Measurements from ENCODE around the gene IL1RAP.

IL1RAP gene

DNA sequence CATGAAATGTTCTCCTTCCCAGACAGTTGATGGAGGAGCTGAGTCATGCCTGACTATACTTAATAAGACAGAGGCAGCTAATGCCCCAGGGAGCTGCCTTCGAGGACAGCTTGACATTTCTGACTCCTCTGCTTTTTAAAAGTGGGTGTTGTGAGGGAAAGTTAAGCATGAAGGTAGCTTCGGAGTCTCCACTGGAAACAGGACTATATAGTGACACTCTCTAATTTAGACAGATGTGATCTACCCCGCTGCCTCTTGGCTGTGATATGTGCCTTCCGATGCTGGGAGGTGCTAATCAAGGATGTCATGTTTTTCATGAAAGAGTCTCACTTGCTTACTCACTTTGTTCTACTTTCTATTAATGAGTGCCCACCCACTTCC is 72.7 kb downstream of the IL1RAP start:
- TF ChIP-seq, protein P1, sequence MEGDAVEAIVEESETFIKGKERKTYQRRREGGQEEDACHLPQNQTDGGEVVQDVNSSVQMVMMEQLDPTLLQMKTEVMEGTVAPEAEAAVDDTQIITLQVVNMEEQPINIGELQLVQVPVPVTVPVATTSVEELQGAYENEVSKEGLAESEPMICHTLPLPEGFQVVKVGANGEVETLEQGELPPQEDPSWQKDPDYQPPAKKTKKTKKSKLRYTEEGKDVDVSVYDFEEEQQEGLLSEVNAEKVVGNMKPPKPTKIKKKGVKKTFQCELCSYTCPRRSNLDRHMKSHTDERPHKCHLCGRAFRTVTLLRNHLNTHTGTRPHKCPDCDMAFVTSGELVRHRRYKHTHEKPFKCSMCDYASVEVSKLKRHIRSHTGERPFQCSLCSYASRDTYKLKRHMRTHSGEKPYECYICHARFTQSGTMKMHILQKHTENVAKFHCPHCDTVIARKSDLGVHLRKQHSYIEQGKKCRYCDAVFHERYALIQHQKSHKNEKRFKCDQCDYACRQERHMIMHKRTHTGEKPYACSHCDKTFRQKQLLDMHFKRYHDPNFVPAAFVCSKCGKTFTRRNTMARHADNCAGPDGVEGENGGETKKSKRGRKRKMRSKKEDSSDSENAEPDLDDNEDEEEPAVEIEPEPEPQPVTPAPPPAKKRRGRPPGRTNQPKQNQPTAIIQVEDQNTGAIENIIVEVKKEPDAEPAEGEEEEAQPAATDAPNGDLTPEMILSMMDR (IDR thresholded peaks at IDR 0.05; ENCODE audit: control insufficient read depth, insufficient read depth, low read depth, low read length, missing control alignments): no peak
- DNase-seq (ENCODE audit: low read depth): no peak

DNA sequence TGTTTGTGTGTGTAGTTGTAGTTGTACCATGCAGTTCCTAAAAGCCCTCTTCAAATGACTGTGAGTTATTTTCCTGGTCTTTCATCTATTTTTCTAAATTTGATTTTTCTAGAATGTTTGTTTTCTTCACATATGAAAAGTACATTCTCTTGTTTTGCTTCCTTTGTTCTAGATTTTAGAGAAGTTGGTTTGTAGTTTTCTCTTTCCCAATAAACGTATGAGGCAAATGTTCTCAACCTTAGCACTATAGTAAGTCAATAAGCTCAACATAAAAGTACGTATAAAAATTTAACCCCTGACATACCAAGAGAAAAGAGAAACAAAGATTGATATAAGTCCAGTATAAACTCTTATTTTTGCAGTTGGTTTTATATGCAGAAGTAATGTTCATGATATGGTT is 74.7 kb downstream of the IL1RAP start:
- no peak for DNase-seq (ENCODE audit: low read depth)
- TF ChIP-seq, protein P1 (IDR thresholded peaks at IDR 0.05; ENCODE audit: control insufficient read depth, insufficient read depth, low read depth, low read length, missing control alignments): no peak
- no peak overlapping the region for H3K4me3 ChIP-seq (ENCODE audit: control insufficient read depth, low read depth, low read length)

More for the DNA sequence above, 72.7 kb downstream of the IL1RAP start:
- no peak overlapping the region for H3K4me3 ChIP-seq (ENCODE audit: control insufficient read depth, low read depth, low read length)

DNA sequence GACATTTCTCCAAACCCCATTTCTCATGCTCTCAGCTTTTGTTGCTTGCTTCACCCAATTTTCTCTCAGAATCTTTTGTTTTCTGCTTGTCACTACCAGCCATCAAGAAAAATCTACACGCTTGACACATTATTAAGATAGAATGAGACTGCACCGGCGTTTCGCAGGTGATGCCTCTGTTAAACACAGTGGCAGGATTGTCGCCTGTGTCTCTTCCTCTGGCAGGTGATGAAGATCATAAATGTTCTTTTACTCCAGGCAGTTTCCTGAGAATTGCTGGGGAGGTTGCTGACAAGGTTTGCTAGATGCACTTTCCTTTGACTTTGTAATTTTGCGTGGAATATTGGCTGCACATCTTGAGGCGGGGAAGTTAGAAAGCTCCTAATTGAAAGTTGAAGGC is 75.4 kb downstream of the IL1RAP start:
- TF ChIP-seq, protein P1 (IDR thresholded peaks at IDR 0.05; ENCODE audit: control insufficient read depth, insufficient read depth, low read depth, low read length, missing control alignments): no peak
- DNase-seq (ENCODE audit: low read depth): no peak
- H3K4me3 ChIP-seq (ENCODE audit: control insufficient read depth, low read depth, low read length): no peak overlapping the region

DNA sequence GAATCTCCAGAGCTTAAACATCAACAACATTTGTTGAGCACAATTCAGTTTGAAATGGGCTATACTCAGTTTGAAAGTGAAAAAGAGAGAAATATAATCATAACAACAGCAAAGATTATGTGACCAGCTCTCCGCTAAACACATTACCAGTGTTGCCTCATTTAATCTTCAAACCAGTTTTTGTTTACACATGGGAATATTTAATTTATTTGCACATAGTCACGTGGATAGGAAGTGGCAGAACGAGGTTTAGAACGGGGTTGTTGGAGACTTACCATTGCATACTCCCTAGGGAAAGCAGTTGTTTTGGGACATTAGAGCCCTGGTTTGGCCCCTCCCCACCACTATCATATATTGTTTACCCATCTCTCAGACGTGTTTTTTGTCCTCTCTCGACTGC is 77.2 kb downstream of the IL1RAP start:
- H3K4me3 ChIP-seq (ENCODE audit: control insufficient read depth, low read depth, low read length): no peak overlapping the region
- no peak for DNase-seq (ENCODE audit: low read depth)
- TF ChIP-seq, protein P1 (IDR thresholded peaks at IDR 0.05; ENCODE audit: control insufficient read depth, insufficient read depth, low read depth, low read length, missing control alignments): no peak

DNA sequence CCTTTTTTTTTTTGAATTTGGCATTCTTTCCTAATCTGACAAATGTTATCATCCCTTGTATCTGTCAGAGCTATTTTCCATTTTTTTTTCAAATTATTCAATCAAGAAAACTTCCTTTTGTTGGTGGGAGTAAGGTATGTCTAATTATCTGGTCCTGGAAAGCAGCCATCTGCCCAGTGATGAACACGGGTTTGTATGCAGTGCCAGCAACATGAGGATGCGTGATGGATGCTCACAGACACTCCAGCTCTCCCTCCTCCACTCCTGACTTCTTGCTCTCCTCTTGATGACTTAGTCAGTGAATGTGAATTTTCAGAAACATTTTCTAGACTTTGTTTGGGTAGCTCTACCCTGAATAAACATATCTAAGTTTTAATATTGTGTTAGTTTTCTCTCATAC is 79.2 kb downstream of the IL1RAP start:
- TF ChIP-seq, protein P1 (IDR thresholded peaks at IDR 0.05; ENCODE audit: control insufficient read depth, insufficient read depth, low read depth, low read length, missing control alignments): no peak
- no peak for DNase-seq (ENCODE audit: low read depth)
- H3K4me3 ChIP-seq (ENCODE audit: control insufficient read depth, low read depth, low read length): no peak overlapping the region

DNA sequence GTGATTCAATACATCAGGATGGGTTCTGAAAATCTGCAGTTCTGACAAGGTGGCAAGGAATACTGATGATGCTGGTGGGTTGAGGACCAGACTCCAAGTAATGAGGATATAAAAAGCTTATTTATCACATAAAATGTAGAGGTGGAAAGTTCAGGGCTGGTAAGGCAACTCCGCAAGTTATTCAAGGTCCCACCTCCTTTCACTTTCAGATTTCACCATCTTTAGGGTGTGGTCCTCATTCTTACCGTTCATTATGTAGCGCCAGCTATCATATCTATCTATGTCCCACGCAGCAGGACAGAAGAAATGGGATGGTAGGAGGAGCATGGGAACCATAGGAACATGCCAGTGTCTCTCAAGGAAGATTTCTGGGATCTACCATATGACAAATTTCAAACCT is 80.3 kb downstream of the IL1RAP start:
- H3K4me3 ChIP-seq (ENCODE audit: control insufficient read depth, low read depth, low read length): no peak overlapping the region
- DNase-seq (ENCODE audit: low read depth): no peak
- TF ChIP-seq, protein P1 (IDR thresholded peaks at IDR 0.05; ENCODE audit: control insufficient read depth, insufficient read depth, low read depth, low read length, missing control alignments): no peak

Measured in AG09309 (cell line).